Ascending aorta (tissue), 2 donors: Measurements from ENCODE around the gene FHL2. TPM values are rescaled to one million over a fixed set of nuclear protein-coding genes. Genes with fewer than 3 reads are reported as not detected.
A peak's percentile ranks its signal among the peaks of the same experiment; 100 is the strongest.

Experiments
- DNase-seq, 2 donors: peaks; one replicate each; pipeline ENCODE4 v3.0.0-alpha.2; 2019; ENCODE audit warnings: low spot score in 2 of 2
- H3K27ac ChIP-seq, 2 donors: fragments of 200-600 bp; sonication (generic); one replicate each; pipeline ENCODE4 v1.5.1; 2016 to 2017; ENCODE audit warnings: mild to moderate bottlenecking in 1 of 2
- H3K27me3 ChIP-seq: fragments of 200-600 bp; sonication (generic); one replicate; pipeline ENCODE4 v1.5.1; 2017
- H3K36me3 ChIP-seq, 2 donors: fragments of 200-600 bp; sonication (generic); one replicate each; pipeline ENCODE4 v1.5.1; 2016
- H3K4me1 ChIP-seq, 2 donors: fragments of 200-600 bp; sonication (generic); one replicate each; pipeline ENCODE4 v1.5.1; 2016 to 2017; ENCODE audit warnings: mild to moderate bottlenecking in 1 of 2
- H3K4me3 ChIP-seq, 2 donors: fragments of 200-600 bp; sonication (generic); one replicate each; pipeline ENCODE4 v1.5.1; 2016 to 2017; ENCODE audit warnings: mild to moderate bottlenecking in 1 of 2
- H3K9me3 ChIP-seq, 2 donors: fragments of 200-600 bp; sonication (generic); one replicate each; pipeline ENCODE4 v1.5.1; 2016
- CTCF ChIP-seq, 3 experiments: fragments of 200-600 bp in 2 of 3; fragments of 450-650 bp in 1 of 3; sonication (generic) in 2 of 3; IDR thresholded peaks; one replicate each; pipeline ENCODE4 v1.5.1; 2016 to 2019; ENCODE audit warnings: antibody characterized with exemption in 3 of 3, mild to moderate bottlenecking in 1 of 3, moderate library complexity in 1 of 3
- intact Hi-C: fragments of 100-400 bp; cut with DNase I; formaldehyde crosslinking; loops from one replicate; pipeline ENCODE4 v1.15.1; 2023
- total RNA-seq: library from RNA; depleted of rRNA; stranded (reverse); fragments of >200 nt; gene quantifications from one replicate; pipeline ENCODE4 v1.1.0, GENCODE V29; 2016

FHL2 gene
- total RNA-seq, 1 donor from 2014 or later = 175 TPM

GRCh38 chr2:105344704-105345345 is 54.0 kb downstream of the FHL2 start:
- no peaks in the 10 kb centered on the region for H3K9me3 ChIP-seq
- H3K27ac ChIP-seq = no peak overlapping the region
- TF ChIP-seq CTCF (IDR thresholded peaks at IDR 0.05) = peak in 1 of 3 experiments; percentile 21
- H3K36me3 ChIP-seq = peaks cover 39 to 79% of the 10 kb centered on the region in 2 donors
- no peaks in the 10 kb centered on the region for H3K27me3 ChIP-seq
- no peaks in the 10 kb centered on the region for H3K4me1 ChIP-seq
- no peak overlapping the region for H3K4me3 ChIP-seq
- intact Hi-C loops = no loop called here
- DNase-seq = no peak

GRCh38 chr2:105339414-105339813 is 59.4 kb downstream of the FHL2 start:
- Histone ChIP-seq H3K4me3 (no peak overlapping the region), H3K4me1 (peaks cover 0 to 13% of the 10 kb centered on the region in 2 donors), H3K27me3 (no peaks in the 10 kb centered on the region), H3K36me3 (peaks cover 16 to 46% of the 10 kb centered on the region in 2 donors), H3K9me3 (no peaks in the 10 kb centered on the region), H3K27ac (no peak overlapping the region)
- intact Hi-C loops = loop anchor here (5.0 kb wide), 2 partner anchors 302 to 853 kb away; partner anchors contain the start of genes MRPS9 and UXS1
- TF ChIP-seq CTCF (IDR thresholded peaks at IDR 0.05) = no peak
- DNase-seq = no peak

GRCh38 chr2:105338020-105338385 is 60.8 kb downstream of the FHL2 start:
- no peaks in the 10 kb centered on the region for H3K9me3 ChIP-seq
- H3K36me3 ChIP-seq = peaks cover 4 to 32% of the 10 kb centered on the region in 2 donors
- peaks cover 0 to 13% of the 10 kb centered on the region in 2 donors for H3K4me1 ChIP-seq
- peak overlapping the region; percentile 94 to 96 for H3K27ac ChIP-seq
- no peak for TF ChIP-seq CTCF (IDR thresholded peaks at IDR 0.05)
- DNase-seq = no peak
- H3K4me3 ChIP-seq = peak overlapping the region; percentile 69 to 73
- no peaks in the 10 kb centered on the region for H3K27me3 ChIP-seq
- intact Hi-C loops = loop anchor here (5.0 kb wide), 2 partner anchors 301 to 854 kb away; partner anchors contain the start of genes MRPS9 and UXS1

- peak in 1 of 2 donors; percentile 91 for DNase-seq
- intact Hi-C loops = loop anchor here (2.0 to 5.0 kb wide), 3 partner anchors 61 to 855 kb away; partner anchors contain the start of genes FHL2, MRPS9 and UXS1
- no peak for TF ChIP-seq CTCF (IDR thresholded peaks at IDR 0.05)
- H3K9me3 ChIP-seq = no peaks in the 10 kb centered on the region
- peaks cover 0 to 13% of the 10 kb centered on the region in 2 donors for H3K4me1 ChIP-seq
- peak within 1 kb of the TSS; percentile 94 to 96 for H3K27ac ChIP-seq
- peaks cover 0 to 27% of the 10 kb centered on the region in 2 donors for H3K36me3 ChIP-seq
- H3K4me3 ChIP-seq = peak within 1 kb of the TSS; percentile 69 to 73
- no peaks in the 10 kb centered on the region for H3K27me3 ChIP-seq
Observed at GRCh38 chr2:105337122-105338019, 61.5 kb downstream of the FHL2 start, which contains the start of gene C2orf49. TSS of gene C2orf49 (plus strand) at chr2:105337540. CDS start at chr2:105337588, 48 bp downstream.

- H3K27me3 ChIP-seq = no peaks in the 10 kb centered on the region
- H3K4me1 ChIP-seq = peaks cover 0 to 13% of the 10 kb centered on the region in 2 donors
- H3K9me3 ChIP-seq = no peaks in the 10 kb centered on the region
- no peak for DNase-seq
- peak overlapping the region; percentile 69 to 73 for H3K4me3 ChIP-seq
- TF ChIP-seq CTCF (IDR thresholded peaks at IDR 0.05) = no peak
- H3K27ac ChIP-seq = peak overlapping the region; percentile 94 to 96
- intact Hi-C loops = loop anchor here (2.0 to 5.0 kb wide), 3 partner anchors 62 to 856 kb away; partner anchors contain the start of genes FHL2, MRPS9 and UXS1
- peaks cover 0 to 21% of the 10 kb centered on the region in 2 donors for H3K36me3 ChIP-seq
Observed at GRCh38 chr2:105336786-105337121, 62.1 kb downstream of the FHL2 start.
